ENCODE data around the gene AMBP. TPM values are rescaled to one million over a fixed set of nuclear protein-coding genes. Genes with fewer than 3 reads are reported as not detected.

The AMBP gene
- total RNA-seq, 2 donors from 2014 or later = 0.68 to 2.9 TPM

- no peaks in the 10 kb centered on the region for H3K36me3 ChIP-seq (ENCODE audit: control insufficient read depth, insufficient read depth, low read length)
- no peak overlapping the region for H3K4me3 ChIP-seq (ENCODE audit: low read length)
- Mint-ChIP-seq H3K27me3 (ENCODE audit: insufficient read depth) (peaks cover 5% of the 10 kb centered on the region), H3K4me1 (no peaks in the 10 kb centered on the region), H3K9me3 (no peaks in the 10 kb centered on the region), H3K4me3 (no peak overlapping the region), H3K27ac (peak overlapping the region; percentile 55), H3K36me3 (ENCODE audit: low read depth) (no peaks in the 10 kb centered on the region)
- peak; percentile 26 for DNase-seq
- no peak overlapping the region for H3K9ac ChIP-seq (ENCODE audit: extremely low read depth, low read length, poor library complexity, severe bottlenecking)
- H3K4me1 ChIP-seq (ENCODE audit: control insufficient read depth, insufficient read depth, low read length) = no peaks in the 10 kb centered on the region
- no peaks in the 10 kb centered on the region for H3K27me3 ChIP-seq (ENCODE audit: control insufficient read depth, insufficient read depth, low read length, poor library complexity, severe bottlenecking)
- 92 to 94% methylated on average over 3 to 4 of the region's 4 CpGs for WGBS, 2 experiments (ENCODE audit: insufficient coverage in 1 of 2, insufficient read length in 1 of 2)
- no peak for TF ChIP-seq CTCF (conservative IDR thresholded peaks at IDR 0.05)
- H3K9me3 ChIP-seq (ENCODE audit: control insufficient read depth, low read length) = no peaks in the 10 kb centered on the region
- no peak overlapping the region for H3K27ac ChIP-seq (ENCODE audit: low read depth, low read length)
These were observed 11.2 kb upstream of the AMBP start for GRCh38 chr9:114089206-114089840.

GRCh38 chr9:114088571-114089170 lies 10.6 kb upstream of the AMBP start:
- Histone ChIP-seq H3K9ac (ENCODE audit: extremely low read depth, low read length, poor library complexity, severe bottlenecking) (no peak overlapping the region), H3K9me3 (ENCODE audit: control insufficient read depth, low read length) (no peaks in the 10 kb centered on the region), H3K36me3 (ENCODE audit: control insufficient read depth, insufficient read depth, low read length) (no peaks in the 10 kb centered on the region), H3K4me1 (ENCODE audit: control insufficient read depth, insufficient read depth, low read length) (no peaks in the 10 kb centered on the region), H3K27me3 (ENCODE audit: control insufficient read depth, insufficient read depth, low read length, poor library complexity, severe bottlenecking) (peaks cover 4% of the 10 kb centered on the region), H3K27ac (ENCODE audit: low read depth, low read length) (no peak overlapping the region), H3K4me3 (ENCODE audit: low read length) (no peak overlapping the region)
- H3K4me1 Mint-ChIP-seq = no peaks in the 10 kb centered on the region
- H3K4me3 Mint-ChIP-seq = no peak overlapping the region
- H3K27ac Mint-ChIP-seq = no peak overlapping the region
- no peaks in the 10 kb centered on the region for H3K36me3 Mint-ChIP-seq (ENCODE audit: low read depth)
- no peak for TF ChIP-seq CTCF (conservative IDR thresholded peaks at IDR 0.05)
- 89 to 96% methylated on average over 6 to 7 of the region's 7 CpGs for WGBS, 2 experiments (ENCODE audit: insufficient coverage in 1 of 2, insufficient read length in 1 of 2)
- peak; percentile 27 for DNase-seq
- no peaks in the 10 kb centered on the region for H3K9me3 Mint-ChIP-seq
- peaks cover 8% of the 10 kb centered on the region for H3K27me3 Mint-ChIP-seq (ENCODE audit: insufficient read depth)

- no peak overlapping the region for H3K9ac ChIP-seq (ENCODE audit: extremely low read depth, low read length, poor library complexity, severe bottlenecking)
- no peaks in the 10 kb centered on the region for H3K4me1 ChIP-seq (ENCODE audit: control insufficient read depth, insufficient read depth, low read length)
- peaks cover under 1% of the 10 kb centered on the region for H3K4me1 Mint-ChIP-seq
- no peak overlapping the region for H3K4me3 Mint-ChIP-seq
- H3K4me3 ChIP-seq (ENCODE audit: low read length) = no peak overlapping the region
- no peak overlapping the region for H3K27ac ChIP-seq (ENCODE audit: low read depth, low read length)
- H3K36me3 Mint-ChIP-seq (ENCODE audit: low read depth) = no peaks in the 10 kb centered on the region
- H3K27me3 Mint-ChIP-seq (ENCODE audit: insufficient read depth) = peaks cover 8% of the 10 kb centered on the region
- TF ChIP-seq CTCF (conservative IDR thresholded peaks at IDR 0.05) = no peak
- H3K9me3 ChIP-seq (ENCODE audit: control insufficient read depth, low read length) = no peaks in the 10 kb centered on the region
- 80 to 91% methylated on average over 1 to 7 of the region's 7 CpGs for WGBS, 2 experiments (ENCODE audit: insufficient coverage in 1 of 2, insufficient read length in 1 of 2)
- H3K9me3 Mint-ChIP-seq = no peaks in the 10 kb centered on the region
- H3K27ac Mint-ChIP-seq = no peak overlapping the region
- peaks cover 8% of the 10 kb centered on the region for H3K27me3 ChIP-seq (ENCODE audit: control insufficient read depth, insufficient read depth, low read length, poor library complexity, severe bottlenecking)
- no peaks in the 10 kb centered on the region for H3K36me3 ChIP-seq (ENCODE audit: control insufficient read depth, insufficient read depth, low read length)
- peak; percentile 26 for DNase-seq
These were observed 9.6 kb upstream of the AMBP start for GRCh38 chr9:114087721-114088120.
